ENCODE measurements around the gene BACE1.

BACE1 gene

GRCh38 chr11:117256573-117256972, 59.5 kb downstream of the BACE1 start:
- no peaks in the 10 kb centered on the region for H4K20me1 ChIP-seq (ENCODE audit: insufficient read depth, low read length)
- no peaks in the 10 kb centered on the region for H3K79me2 ChIP-seq (ENCODE audit: low read length)
- TF ChIP-seq, protein P1, sequence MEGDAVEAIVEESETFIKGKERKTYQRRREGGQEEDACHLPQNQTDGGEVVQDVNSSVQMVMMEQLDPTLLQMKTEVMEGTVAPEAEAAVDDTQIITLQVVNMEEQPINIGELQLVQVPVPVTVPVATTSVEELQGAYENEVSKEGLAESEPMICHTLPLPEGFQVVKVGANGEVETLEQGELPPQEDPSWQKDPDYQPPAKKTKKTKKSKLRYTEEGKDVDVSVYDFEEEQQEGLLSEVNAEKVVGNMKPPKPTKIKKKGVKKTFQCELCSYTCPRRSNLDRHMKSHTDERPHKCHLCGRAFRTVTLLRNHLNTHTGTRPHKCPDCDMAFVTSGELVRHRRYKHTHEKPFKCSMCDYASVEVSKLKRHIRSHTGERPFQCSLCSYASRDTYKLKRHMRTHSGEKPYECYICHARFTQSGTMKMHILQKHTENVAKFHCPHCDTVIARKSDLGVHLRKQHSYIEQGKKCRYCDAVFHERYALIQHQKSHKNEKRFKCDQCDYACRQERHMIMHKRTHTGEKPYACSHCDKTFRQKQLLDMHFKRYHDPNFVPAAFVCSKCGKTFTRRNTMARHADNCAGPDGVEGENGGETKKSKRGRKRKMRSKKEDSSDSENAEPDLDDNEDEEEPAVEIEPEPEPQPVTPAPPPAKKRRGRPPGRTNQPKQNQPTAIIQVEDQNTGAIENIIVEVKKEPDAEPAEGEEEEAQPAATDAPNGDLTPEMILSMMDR (IDR thresholded peaks at IDR 0.05; ENCODE audit: low read depth, low read length), result no peak
- no peak for TF ChIP-seq EZH2phosphoT487 (IDR thresholded peaks at IDR 0.05; ENCODE audit: low read depth)
- H3K4me3 ChIP-seq (ENCODE audit: low read length), result no peak overlapping the region
- H3K4me2 ChIP-seq (ENCODE audit: low read length), result no peak overlapping the region
- peaks cover 5% of the 10 kb centered on the region for H3K36me3 ChIP-seq (replicated peaks; ENCODE audit: low read depth, low read length)
- no peaks in the 10 kb centered on the region for H3K9me3 ChIP-seq (ENCODE audit: insufficient read depth, low read length)
- H3K9ac ChIP-seq (ENCODE audit: low read length), result no peak overlapping the region
- H3K27ac ChIP-seq (ENCODE audit: low read length), result no peak overlapping the region
- H3K4me1 ChIP-seq (ENCODE audit: low read length), result no peaks in the 10 kb centered on the region
- no peaks in the 10 kb centered on the region for H3K27me3 ChIP-seq (ENCODE audit: low read depth, low read length)
- no peak overlapping the region for H2AFZ ChIP-seq (ENCODE audit: low read depth, low read length)

- H3K27ac ChIP-seq (ENCODE audit: low read length), result no peak overlapping the region
- H4K20me1 ChIP-seq (ENCODE audit: insufficient read depth, low read length), result no peaks in the 10 kb centered on the region
- no peak overlapping the region for H3K4me2 ChIP-seq (ENCODE audit: low read length)
- H3K9ac ChIP-seq (ENCODE audit: low read length), result no peak overlapping the region
- H3K9me3 ChIP-seq (ENCODE audit: insufficient read depth, low read length), result no peaks in the 10 kb centered on the region
- no peaks in the 10 kb centered on the region for H3K27me3 ChIP-seq (ENCODE audit: low read depth, low read length)
- TF ChIP-seq EZH2phosphoT487 (IDR thresholded peaks at IDR 0.05; ENCODE audit: low read depth), result no peak
- TF ChIP-seq, protein P1 (IDR thresholded peaks at IDR 0.05; ENCODE audit: low read depth, low read length), result no peak
- H3K4me3 ChIP-seq (ENCODE audit: low read length), result no peak overlapping the region
- H3K79me2 ChIP-seq (ENCODE audit: low read length), result no peaks in the 10 kb centered on the region
- peaks cover 5% of the 10 kb centered on the region for H3K36me3 ChIP-seq (replicated peaks; ENCODE audit: low read depth, low read length)
- H3K4me1 ChIP-seq (ENCODE audit: low read length), result no peaks in the 10 kb centered on the region
- H2AFZ ChIP-seq (ENCODE audit: low read depth, low read length), result no peak overlapping the region
Observed at GRCh38 chr11:117255966-117256365, 60.1 kb downstream of the BACE1 start.

DNA sequence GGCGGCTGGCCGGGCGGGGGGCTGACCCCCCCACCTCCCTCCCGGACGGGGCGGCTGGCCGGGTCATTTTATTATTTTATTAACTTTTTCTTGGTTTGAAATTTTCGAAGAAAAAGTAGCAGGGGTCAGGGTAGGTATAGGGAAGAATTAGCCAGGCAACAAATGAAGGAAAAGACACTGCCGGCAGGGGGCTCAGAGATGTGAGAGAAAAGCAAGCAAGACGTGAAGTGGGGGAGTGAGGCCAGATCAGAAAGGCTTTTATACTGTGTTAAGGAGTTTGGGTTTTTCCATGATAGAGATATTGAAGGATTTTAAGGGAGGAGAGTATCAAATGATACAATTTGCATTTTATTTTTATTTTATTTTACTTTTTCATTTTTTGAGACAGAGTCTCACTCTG, 64.5 kb downstream of the BACE1 start:
- Histone ChIP-seq H3K79me2 (ENCODE audit: low read length) (no peaks in the 10 kb centered on the region), H3K4me2 (ENCODE audit: low read length) (no peak overlapping the region), H3K9ac (ENCODE audit: low read length) (no peak overlapping the region), H3K4me3 (ENCODE audit: low read length) (no peak overlapping the region), H3K9me3 (ENCODE audit: insufficient read depth, low read length) (no peaks in the 10 kb centered on the region), H3K4me1 (ENCODE audit: low read length) (no peaks in the 10 kb centered on the region), H3K36me3 (replicated peaks; ENCODE audit: low read depth, low read length) (peaks cover 18% of the 10 kb centered on the region), H4K20me1 (ENCODE audit: insufficient read depth, low read length) (no peaks in the 10 kb centered on the region), H3K27me3 (ENCODE audit: low read depth, low read length) (no peaks in the 10 kb centered on the region), H3K27ac (ENCODE audit: low read length) (no peak overlapping the region), H2AFZ (ENCODE audit: low read depth, low read length) (no peak overlapping the region)
- TF ChIP-seq, protein P1 (IDR thresholded peaks at IDR 0.05; ENCODE audit: low read depth, low read length), result no peak
- TF ChIP-seq EZH2phosphoT487 (IDR thresholded peaks at IDR 0.05; ENCODE audit: low read depth), result no peak

- H3K36me3 ChIP-seq (replicated peaks; ENCODE audit: low read depth, low read length), result peaks cover 25% of the 10 kb centered on the region
- TF ChIP-seq, protein P1 (IDR thresholded peaks at IDR 0.05; ENCODE audit: low read depth, low read length), result no peak
- no peak for TF ChIP-seq EZH2phosphoT487 (IDR thresholded peaks at IDR 0.05; ENCODE audit: low read depth)
- H3K79me2 ChIP-seq (ENCODE audit: low read length), result no peaks in the 10 kb centered on the region
Observed at GRCh38 chr11:117249571-117249970, 66.5 kb downstream of the BACE1 start.

More at GRCh38 chr11:117249571-117249970, 66.5 kb downstream of the BACE1 start:
- Histone ChIP-seq H3K4me1 (ENCODE audit: low read length) (no peaks in the 10 kb centered on the region), H3K27ac (ENCODE audit: low read length) (no peak overlapping the region), H3K9me3 (ENCODE audit: insufficient read depth, low read length) (no peaks in the 10 kb centered on the region), H3K4me3 (ENCODE audit: low read length) (no peak overlapping the region), H2AFZ (ENCODE audit: low read depth, low read length) (no peak overlapping the region), H3K4me2 (ENCODE audit: low read length) (no peak overlapping the region), H3K9ac (ENCODE audit: low read length) (no peak overlapping the region), H3K27me3 (ENCODE audit: low read depth, low read length) (no peaks in the 10 kb centered on the region), H4K20me1 (ENCODE audit: insufficient read depth, low read length) (0 out of 2 replicates have a peak, but pooled peaks cover 2% of the 10 kb centered on the region)
